ENCODE data around the gene ZFAND5.

Gene ZFAND5

GRCh38 chr9:72338631-72339030 is 26.4 kb downstream of the ZFAND5 start:
- Histone ChIP-seq H3K36me3 (ENCODE audit: insufficient read depth, low read length) (no peaks in the 10 kb centered on the region), H3K4me3 (ENCODE audit: low read length, poor library complexity, severe bottlenecking) (no peak overlapping the region), H3K9me2 (replicated peaks; ENCODE audit: low read depth, low read length) (no peaks in the 10 kb centered on the region), H3K4me1 (ENCODE audit: insufficient read depth, low read length, poor library complexity, severe bottlenecking) (no peaks in the 10 kb centered on the region), H3K4me2 (ENCODE audit: low read depth, low read length, poor library complexity, severe bottlenecking) (no peak overlapping the region), H3K27me3 (ENCODE audit: insufficient read depth, low read length, poor library complexity, severe bottlenecking) (no peaks in the 10 kb centered on the region), H3K9ac (ENCODE audit: low read depth, low read length, poor library complexity, severe bottlenecking) (no peak overlapping the region), H3K9me3 (ENCODE audit: insufficient read depth, low read depth, low read length) (no peaks in the 10 kb centered on the region), H4K20me1 (ENCODE audit: insufficient read depth, low read length, poor library complexity, severe bottlenecking) (no peaks in the 10 kb centered on the region), H3K79me2 (ENCODE audit: insufficient read depth, low read length) (no peaks in the 10 kb centered on the region), H3F3A (ENCODE audit: low read depth) (no peaks in the 10 kb centered on the region), H2AFZ (ENCODE audit: low read length) (no peak overlapping the region)
- TF ChIP-seq, protein P1, sequence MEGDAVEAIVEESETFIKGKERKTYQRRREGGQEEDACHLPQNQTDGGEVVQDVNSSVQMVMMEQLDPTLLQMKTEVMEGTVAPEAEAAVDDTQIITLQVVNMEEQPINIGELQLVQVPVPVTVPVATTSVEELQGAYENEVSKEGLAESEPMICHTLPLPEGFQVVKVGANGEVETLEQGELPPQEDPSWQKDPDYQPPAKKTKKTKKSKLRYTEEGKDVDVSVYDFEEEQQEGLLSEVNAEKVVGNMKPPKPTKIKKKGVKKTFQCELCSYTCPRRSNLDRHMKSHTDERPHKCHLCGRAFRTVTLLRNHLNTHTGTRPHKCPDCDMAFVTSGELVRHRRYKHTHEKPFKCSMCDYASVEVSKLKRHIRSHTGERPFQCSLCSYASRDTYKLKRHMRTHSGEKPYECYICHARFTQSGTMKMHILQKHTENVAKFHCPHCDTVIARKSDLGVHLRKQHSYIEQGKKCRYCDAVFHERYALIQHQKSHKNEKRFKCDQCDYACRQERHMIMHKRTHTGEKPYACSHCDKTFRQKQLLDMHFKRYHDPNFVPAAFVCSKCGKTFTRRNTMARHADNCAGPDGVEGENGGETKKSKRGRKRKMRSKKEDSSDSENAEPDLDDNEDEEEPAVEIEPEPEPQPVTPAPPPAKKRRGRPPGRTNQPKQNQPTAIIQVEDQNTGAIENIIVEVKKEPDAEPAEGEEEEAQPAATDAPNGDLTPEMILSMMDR (conservative IDR thresholded peaks at IDR 0.05; ENCODE audit: low read length), result no peak
- TF ChIP-seq EZH2phosphoT487 (IDR thresholded peaks at IDR 0.05; ENCODE audit: borderline replicate concordance), result no peak

DNA sequence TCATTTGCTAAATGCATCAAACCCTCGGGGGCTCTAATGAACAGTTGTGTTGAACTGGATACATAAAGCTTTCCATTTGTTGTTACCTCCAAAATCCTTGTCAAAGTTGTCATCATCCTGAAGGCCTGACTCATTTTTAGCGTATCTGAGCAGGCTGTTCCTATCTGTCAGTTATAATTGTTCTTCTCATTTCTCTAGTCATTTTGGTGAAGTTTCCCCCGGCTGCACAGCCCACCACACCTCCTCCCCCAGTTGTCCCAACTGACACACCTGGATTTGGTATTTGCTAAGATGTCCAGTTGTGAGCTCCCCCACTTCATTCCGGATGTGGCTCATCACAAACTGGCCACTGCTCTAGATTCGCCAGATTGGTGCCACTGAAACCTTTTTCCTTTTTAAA is 27.7 kb downstream of the ZFAND5 start:
- H3K36me3 ChIP-seq (ENCODE audit: insufficient read depth, low read length), result no peaks in the 10 kb centered on the region
- no peaks in the 10 kb centered on the region for H4K20me1 ChIP-seq (ENCODE audit: insufficient read depth, low read length, poor library complexity, severe bottlenecking)
- no peaks in the 10 kb centered on the region for H3K79me2 ChIP-seq (ENCODE audit: insufficient read depth, low read length)
- H3K27me3 ChIP-seq (ENCODE audit: insufficient read depth, low read length, poor library complexity, severe bottlenecking), result no peaks in the 10 kb centered on the region
- TF ChIP-seq EZH2phosphoT487 (IDR thresholded peaks at IDR 0.05; ENCODE audit: borderline replicate concordance), result no peak
- no peaks in the 10 kb centered on the region for H3K9me3 ChIP-seq (ENCODE audit: insufficient read depth, low read depth, low read length)
- H3K4me1 ChIP-seq (ENCODE audit: insufficient read depth, low read length, poor library complexity, severe bottlenecking), result no peaks in the 10 kb centered on the region
- no peaks in the 10 kb centered on the region for H3F3A ChIP-seq (ENCODE audit: low read depth)
- H3K4me2 ChIP-seq (ENCODE audit: low read depth, low read length, poor library complexity, severe bottlenecking), result no peak overlapping the region
- no peak overlapping the region for H3K9ac ChIP-seq (ENCODE audit: low read depth, low read length, poor library complexity, severe bottlenecking)
- no peak overlapping the region for H2AFZ ChIP-seq (ENCODE audit: low read length)
- H3K4me3 ChIP-seq (ENCODE audit: low read length, poor library complexity, severe bottlenecking), result no peak overlapping the region
- H3K9me2 ChIP-seq (replicated peaks; ENCODE audit: low read depth, low read length), result no peaks in the 10 kb centered on the region

GRCh38 chr9:72334658-72335337 is 30.2 kb downstream of the ZFAND5 start:
- Histone ChIP-seq H4K20me1 (ENCODE audit: insufficient read depth, low read length, poor library complexity, severe bottlenecking) (no peaks in the 10 kb centered on the region), H3K9ac (ENCODE audit: low read depth, low read length, poor library complexity, severe bottlenecking) (no peak overlapping the region), H2AFZ (ENCODE audit: low read length) (peak overlapping the region; percentile 27; the same call in 1 of the 2 replicates), H3K36me3 (ENCODE audit: insufficient read depth, low read length) (no peaks in the 10 kb centered on the region), H3K9me3 (ENCODE audit: insufficient read depth, low read depth, low read length) (no peaks in the 10 kb centered on the region), H3K27me3 (ENCODE audit: insufficient read depth, low read length, poor library complexity, severe bottlenecking) (no peaks in the 10 kb centered on the region), H3F3A (ENCODE audit: low read depth) (no peaks in the 10 kb centered on the region), H3K79me2 (ENCODE audit: insufficient read depth, low read length) (no peaks in the 10 kb centered on the region), H3K4me3 (ENCODE audit: low read length, poor library complexity, severe bottlenecking) (no peak overlapping the region), H3K4me2 (ENCODE audit: low read depth, low read length, poor library complexity, severe bottlenecking) (no peak overlapping the region), H3K4me1 (ENCODE audit: insufficient read depth, low read length, poor library complexity, severe bottlenecking) (no peaks in the 10 kb centered on the region), H3K9me2 (replicated peaks; ENCODE audit: low read depth, low read length) (no peaks in the 10 kb centered on the region)
- TF ChIP-seq, protein P1 (conservative IDR thresholded peaks at IDR 0.05; ENCODE audit: low read length), result no peak
- TF ChIP-seq EZH2phosphoT487 (IDR thresholded peaks at IDR 0.05; ENCODE audit: borderline replicate concordance), result no peak

- Histone ChIP-seq H3K4me3 (ENCODE audit: low read length, poor library complexity, severe bottlenecking) (no peak overlapping the region), H3K27me3 (ENCODE audit: insufficient read depth, low read length, poor library complexity, severe bottlenecking) (no peaks in the 10 kb centered on the region), H3K9ac (ENCODE audit: low read depth, low read length, poor library complexity, severe bottlenecking) (no peak overlapping the region), H3F3A (ENCODE audit: low read depth) (no peaks in the 10 kb centered on the region), H3K36me3 (ENCODE audit: insufficient read depth, low read length) (no peaks in the 10 kb centered on the region), H2AFZ (ENCODE audit: low read length) (no peak overlapping the region), H3K4me1 (ENCODE audit: insufficient read depth, low read length, poor library complexity, severe bottlenecking) (no peaks in the 10 kb centered on the region), H3K9me2 (replicated peaks; ENCODE audit: low read depth, low read length) (no peaks in the 10 kb centered on the region), H3K9me3 (ENCODE audit: insufficient read depth, low read depth, low read length) (no peaks in the 10 kb centered on the region), H3K4me2 (ENCODE audit: low read depth, low read length, poor library complexity, severe bottlenecking) (no peak overlapping the region), H4K20me1 (ENCODE audit: insufficient read depth, low read length, poor library complexity, severe bottlenecking) (no peaks in the 10 kb centered on the region), H3K79me2 (ENCODE audit: insufficient read depth, low read length) (no peaks in the 10 kb centered on the region)
- no peak for TF ChIP-seq EZH2phosphoT487 (IDR thresholded peaks at IDR 0.05; ENCODE audit: borderline replicate concordance)
- TF ChIP-seq, protein P1 (conservative IDR thresholded peaks at IDR 0.05; ENCODE audit: low read length), result peak; percentile 61
Observed at GRCh38 chr9:72333709-72334108, 31.3 kb downstream of the ZFAND5 start.
